Testis (tissue), 2 donors: ENCODE results near the gene COL5A1.

Source experiments
- CTCF ChIP-seq, 3 experiments: fragments of 450-650 bp in 2 of 3; fragments of 200-600 bp in 1 of 3; sonication (generic) in 1 of 3; IDR thresholded peaks; one replicate each; pipeline ENCODE4 v1.5.1; 2016 to 2019; ENCODE audit warnings: antibody characterized with exemption in 3 of 3, mild to moderate bottlenecking in 2 of 3, moderate library complexity in 1 of 3
- POLR2A ChIP-seq: fragments of 450-650 bp; IDR thresholded peaks from one replicate; pipeline ENCODE4 v1.6.1; 2017; ENCODE audit warnings: antibody characterized with exemption, mild to moderate bottlenecking, moderate library complexity

DNA sequence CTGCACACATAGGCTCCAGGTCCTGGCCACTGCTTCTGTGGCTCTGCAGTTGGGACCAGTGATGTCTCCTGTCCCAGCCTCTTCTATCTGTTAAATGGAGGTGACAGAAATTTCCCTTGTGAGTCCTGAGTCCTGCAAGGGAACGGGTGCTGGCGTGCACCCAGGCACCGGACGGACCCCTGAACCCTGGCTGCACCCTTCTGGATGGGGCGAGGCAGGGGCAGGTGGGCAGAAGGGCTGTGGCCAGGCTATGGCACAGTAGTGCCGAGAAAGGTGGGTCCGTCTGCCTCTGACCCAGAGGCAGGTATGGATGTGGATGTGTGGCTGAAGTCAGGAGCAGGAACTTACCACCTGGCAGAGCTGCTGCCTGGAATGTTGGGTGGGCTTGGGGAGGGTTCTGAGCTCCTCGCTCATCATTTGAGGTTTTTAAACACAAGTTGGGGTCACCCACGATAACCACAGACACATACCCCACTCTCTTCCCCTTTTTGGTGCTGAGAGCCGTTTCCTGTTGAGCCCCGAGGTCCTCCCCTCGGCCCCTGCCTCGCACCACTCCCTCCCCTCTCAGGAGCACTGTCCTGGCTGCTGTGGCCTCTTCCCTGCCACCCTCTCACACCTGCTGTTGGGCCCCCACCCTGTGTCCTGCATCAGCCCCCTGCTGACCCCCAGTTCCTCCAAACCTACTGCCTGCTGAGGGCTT, 82.0 kb downstream of the COL5A1 start:
- TF ChIP-seq CTCF (IDR thresholded peaks at IDR 0.05) (no peak), POLR2A (no peak)
